ENCODE results near the gene RALGDS.

Gene RALGDS

GRCh38 chr9:133060417-133060841 is 60.6 kb downstream of the RALGDS start:
- peak overlapping the region; percentile 99 for H3K27ac ChIP-seq
- H3K9me3 ChIP-seq (ENCODE audit: severe bottlenecking) = no peaks in the 10 kb centered on the region
- no peak overlapping the region for H3K4me3 ChIP-seq (ENCODE audit: low read depth, low read length)
- TF ChIP-seq CTCF (IDR thresholded peaks at IDR 0.05; ENCODE audit: low read depth, low read length) = no peak
- H3K36me3 ChIP-seq = peaks cover 66% of the 10 kb centered on the region
- no peaks in the 10 kb centered on the region for H3K27me3 ChIP-seq (ENCODE audit: insufficient read depth, low read depth, severe bottlenecking)
- DNase-seq = peak; percentile 67

- Histone ChIP-seq H3K27ac (peak overlapping the region; percentile 99), H3K36me3 (peaks cover 66% of the 10 kb centered on the region), H3K27me3 (ENCODE audit: insufficient read depth, low read depth, severe bottlenecking) (no peaks in the 10 kb centered on the region), H3K9me3 (ENCODE audit: severe bottlenecking) (no peaks in the 10 kb centered on the region), H3K4me3 (ENCODE audit: low read depth, low read length) (no peak overlapping the region)
- no peak for TF ChIP-seq CTCF (IDR thresholded peaks at IDR 0.05; ENCODE audit: low read depth, low read length)
- DNase-seq = no peak
Measured at GRCh38 chr9:133059623-133060022, 61.4 kb downstream of the RALGDS start.

DNA sequence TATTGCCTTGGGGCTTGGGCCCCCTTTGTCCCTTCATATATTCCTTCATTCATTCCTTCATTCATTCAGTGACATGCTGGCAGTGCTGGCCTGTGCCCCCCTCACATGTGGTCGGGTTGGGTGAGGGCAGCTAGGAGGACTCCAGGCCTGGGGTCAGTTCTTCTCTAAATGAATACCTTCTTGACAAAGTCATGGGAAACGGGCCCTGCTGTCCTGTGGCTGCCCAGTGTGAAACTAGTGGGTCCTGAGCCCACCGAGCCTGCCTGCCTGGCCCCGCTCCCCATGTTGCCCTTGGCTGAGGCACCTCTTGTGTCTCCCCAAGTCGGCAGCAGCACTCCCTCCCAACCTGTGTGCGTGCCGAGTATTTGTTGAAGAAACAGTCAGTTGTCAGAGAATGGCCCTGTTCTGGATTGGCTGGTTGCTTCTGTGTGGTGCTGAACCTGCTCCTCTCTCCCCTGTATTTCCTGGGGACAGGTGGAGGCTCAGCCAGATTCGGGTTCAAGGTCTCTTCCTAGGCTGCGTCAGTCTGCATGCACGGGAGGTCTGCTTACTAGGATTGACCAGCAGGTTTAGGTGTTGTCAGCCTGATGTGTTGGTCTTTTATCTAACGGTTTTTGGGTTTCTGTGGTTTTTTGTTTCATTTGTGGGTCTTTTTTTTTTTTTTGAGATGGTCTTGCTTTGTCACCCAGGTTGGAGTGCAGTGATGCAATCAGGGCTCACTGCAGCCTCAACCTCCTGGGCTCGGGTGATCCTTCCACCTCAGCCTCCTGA is 62.3 kb downstream of the RALGDS start:
- DNase-seq = no peak
- Histone ChIP-seq H3K36me3 (peaks cover 66% of the 10 kb centered on the region), H3K4me3 (ENCODE audit: low read depth, low read length) (no peak overlapping the region), H3K9me3 (ENCODE audit: severe bottlenecking) (no peaks in the 10 kb centered on the region), H3K27me3 (ENCODE audit: insufficient read depth, low read depth, severe bottlenecking) (no peaks in the 10 kb centered on the region), H3K27ac (peak overlapping the region; percentile 99)
- no peak for TF ChIP-seq CTCF (IDR thresholded peaks at IDR 0.05; ENCODE audit: low read depth, low read length)

- no peak for TF ChIP-seq CTCF (IDR thresholded peaks at IDR 0.05; ENCODE audit: low read depth, low read length)
- H3K36me3 ChIP-seq = peaks cover 66% of the 10 kb centered on the region
- DNase-seq = no peak
- H3K9me3 ChIP-seq (ENCODE audit: severe bottlenecking) = no peaks in the 10 kb centered on the region
- H3K27me3 ChIP-seq (ENCODE audit: insufficient read depth, low read depth, severe bottlenecking) = no peaks in the 10 kb centered on the region
- no peak overlapping the region; the same call in 1 of the 2 replicates for H3K27ac ChIP-seq
- no peak overlapping the region for H3K4me3 ChIP-seq (ENCODE audit: low read depth, low read length)
Measured at GRCh38 chr9:133058071-133058470, 63.0 kb downstream of the RALGDS start.

DNA sequence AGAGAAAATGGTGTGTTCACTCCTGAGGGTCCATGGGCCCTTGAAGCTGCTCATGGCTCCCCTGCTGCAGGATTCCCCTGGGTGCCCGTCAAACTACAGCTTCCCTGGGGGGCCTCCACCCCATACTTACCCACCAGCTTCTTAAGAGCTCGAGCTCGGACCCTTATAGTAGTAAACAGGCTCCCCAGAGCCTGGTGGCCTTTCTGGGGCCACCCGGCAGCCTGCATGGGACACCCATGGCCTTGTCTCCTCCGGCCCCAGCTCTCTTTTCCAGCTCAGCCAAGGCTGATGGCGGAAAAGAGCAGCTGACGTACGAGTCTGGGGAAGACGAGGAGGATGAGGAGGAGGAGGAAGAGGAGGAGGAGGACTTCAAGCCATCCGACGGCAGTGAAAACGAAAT is 63.5 kb downstream of the RALGDS start:
- DNase-seq = no peak
- no peak for TF ChIP-seq CTCF (IDR thresholded peaks at IDR 0.05; ENCODE audit: low read depth, low read length)
- H3K36me3 ChIP-seq = peaks cover 71% of the 10 kb centered on the region
- no peaks in the 10 kb centered on the region for H3K9me3 ChIP-seq (ENCODE audit: severe bottlenecking)
- H3K27ac ChIP-seq = peak overlapping the region; percentile 8; the same call in 1 of the 2 replicates
- no peaks in the 10 kb centered on the region for H3K27me3 ChIP-seq (ENCODE audit: insufficient read depth, low read depth, severe bottlenecking)
- H3K4me3 ChIP-seq (ENCODE audit: low read depth, low read length) = no peak overlapping the region

DNA sequence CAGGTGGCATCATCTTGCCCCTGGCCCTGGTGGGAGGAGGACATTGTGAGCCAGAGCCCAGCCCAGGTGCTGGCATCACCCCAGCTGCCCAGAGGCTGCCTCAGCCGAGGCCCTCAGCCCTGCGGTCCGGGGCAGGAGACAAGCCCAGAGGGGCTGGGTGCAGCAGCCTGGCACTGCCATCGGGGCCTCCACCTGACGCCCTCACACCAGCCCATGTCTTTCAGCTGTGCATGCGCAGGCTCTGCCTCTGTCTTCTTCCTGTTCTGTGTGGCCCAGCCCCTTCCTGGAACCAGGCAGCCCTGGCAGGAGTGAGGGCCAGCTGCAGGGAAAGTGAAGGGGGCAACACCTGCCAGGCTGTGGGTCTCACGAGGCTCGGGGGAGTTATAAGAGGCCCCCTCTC is 64.0 kb downstream of the RALGDS start:
- TF ChIP-seq CTCF (IDR thresholded peaks at IDR 0.05; ENCODE audit: low read depth, low read length) = no peak
- no peak overlapping the region for H3K4me3 ChIP-seq (ENCODE audit: low read depth, low read length)
- peaks cover 74% of the 10 kb centered on the region for H3K36me3 ChIP-seq
- no peak overlapping the region for H3K27ac ChIP-seq
- no peaks in the 10 kb centered on the region for H3K27me3 ChIP-seq (ENCODE audit: insufficient read depth, low read depth, severe bottlenecking)
- no peaks in the 10 kb centered on the region for H3K9me3 ChIP-seq (ENCODE audit: severe bottlenecking)
- DNase-seq = no peak
